ENCODE data around the gene CHN1.

Gene CHN1

GRCh38 chr2:174856447-174856846 lies 148.7 kb downstream of the CHN1 start:
- no peak overlapping the region for H3K9ac ChIP-seq (ENCODE audit: low read length)

GRCh38 chr2:174846941-174847938 lies 157.9 kb downstream of the CHN1 start:
- Histone ChIP-seq H3K27me3 (ENCODE audit: control insufficient read depth, insufficient read depth, low read length) (no peaks in the 10 kb centered on the region), H3K27ac (ENCODE audit: low read length) (no peak overlapping the region), H3K9ac (ENCODE audit: low read length) (peak overlapping the region; percentile 21), H3K36me3 (ENCODE audit: control insufficient read depth, low read depth, low read length) (no peaks in the 10 kb centered on the region), H3K4me1 (ENCODE audit: control insufficient read depth, low read depth, low read length) (peaks cover 50% of the 10 kb centered on the region), H3K4me3 (ENCODE audit: low read length) (peak overlapping the region; percentile 36), H3K9me3 (ENCODE audit: control insufficient read depth, low read depth, low read length) (no peaks in the 10 kb centered on the region)

More at GRCh38 chr2:174856447-174856846, 148.7 kb downstream of the CHN1 start:
- no peak overlapping the region for H3K27ac ChIP-seq (ENCODE audit: low read length)
- peaks cover 19% of the 10 kb centered on the region for H3K4me1 ChIP-seq (ENCODE audit: control insufficient read depth, low read depth, low read length)
- no peak overlapping the region for H3K4me3 ChIP-seq (ENCODE audit: low read length)
- H3K9me3 ChIP-seq (ENCODE audit: control insufficient read depth, low read depth, low read length) = no peaks in the 10 kb centered on the region
- H3K27me3 ChIP-seq (ENCODE audit: control insufficient read depth, insufficient read depth, low read length) = no peaks in the 10 kb centered on the region
- no peaks in the 10 kb centered on the region for H3K36me3 ChIP-seq (ENCODE audit: control insufficient read depth, low read depth, low read length)

GRCh38 chr2:174846218-174846617 lies 159.0 kb downstream of the CHN1 start:
- no peaks in the 10 kb centered on the region for H3K27me3 ChIP-seq (ENCODE audit: control insufficient read depth, insufficient read depth, low read length)
- H3K36me3 ChIP-seq (ENCODE audit: control insufficient read depth, low read depth, low read length) = no peaks in the 10 kb centered on the region
- H3K4me1 ChIP-seq (ENCODE audit: control insufficient read depth, low read depth, low read length) = peaks cover 55% of the 10 kb centered on the region
- H3K9me3 ChIP-seq (ENCODE audit: control insufficient read depth, low read depth, low read length) = no peaks in the 10 kb centered on the region
- no peak overlapping the region for H3K9ac ChIP-seq (ENCODE audit: low read length)
- no peak overlapping the region for H3K27ac ChIP-seq (ENCODE audit: low read length)
- H3K4me3 ChIP-seq (ENCODE audit: low read length) = peak overlapping the region; percentile 26

- H3K4me1 ChIP-seq (ENCODE audit: control insufficient read depth, low read depth, low read length) = peaks cover 44% of the 10 kb centered on the region
- H3K27me3 ChIP-seq (ENCODE audit: control insufficient read depth, insufficient read depth, low read length) = no peaks in the 10 kb centered on the region
- no peak overlapping the region for H3K9ac ChIP-seq (ENCODE audit: low read length)
- no peak overlapping the region for H3K4me3 ChIP-seq (ENCODE audit: low read length)
- H3K27ac ChIP-seq (ENCODE audit: low read length) = no peak overlapping the region
- H3K36me3 ChIP-seq (ENCODE audit: control insufficient read depth, low read depth, low read length) = no peaks in the 10 kb centered on the region
- no peaks in the 10 kb centered on the region for H3K9me3 ChIP-seq (ENCODE audit: control insufficient read depth, low read depth, low read length)
These were observed 160.9 kb downstream of the CHN1 start for GRCh38 chr2:174844295-174844708.

GRCh38 chr2:174842496-174842895 lies 162.7 kb downstream of the CHN1 start:
- Histone ChIP-seq H3K36me3 (ENCODE audit: control insufficient read depth, low read depth, low read length) (no peaks in the 10 kb centered on the region), H3K27ac (ENCODE audit: low read length) (no peak overlapping the region), H3K27me3 (ENCODE audit: control insufficient read depth, insufficient read depth, low read length) (no peaks in the 10 kb centered on the region), H3K9me3 (ENCODE audit: control insufficient read depth, low read depth, low read length) (no peaks in the 10 kb centered on the region), H3K9ac (ENCODE audit: low read length) (no peak overlapping the region), H3K4me1 (ENCODE audit: control insufficient read depth, low read depth, low read length) (peaks cover 34% of the 10 kb centered on the region), H3K4me3 (ENCODE audit: low read length) (no peak overlapping the region)

- peaks cover 32% of the 10 kb centered on the region for H3K4me1 ChIP-seq (ENCODE audit: control insufficient read depth, low read depth, low read length)
- no peak overlapping the region for H3K27ac ChIP-seq (ENCODE audit: low read length)
- H3K9ac ChIP-seq (ENCODE audit: low read length) = no peak overlapping the region
- no peaks in the 10 kb centered on the region for H3K27me3 ChIP-seq (ENCODE audit: control insufficient read depth, insufficient read depth, low read length)
- H3K36me3 ChIP-seq (ENCODE audit: control insufficient read depth, low read depth, low read length) = no peaks in the 10 kb centered on the region
- no peak overlapping the region for H3K4me3 ChIP-seq (ENCODE audit: low read length)
- no peaks in the 10 kb centered on the region for H3K9me3 ChIP-seq (ENCODE audit: control insufficient read depth, low read depth, low read length)
These were observed 163.2 kb downstream of the CHN1 start for GRCh38 chr2:174841936-174842335.

- peaks cover 35% of the 10 kb centered on the region for H3K4me1 ChIP-seq (ENCODE audit: control insufficient read depth, low read depth, low read length)
- H3K9me3 ChIP-seq (ENCODE audit: control insufficient read depth, low read depth, low read length) = no peaks in the 10 kb centered on the region
These were observed 163.8 kb downstream of the CHN1 start for GRCh38 chr2:174841350-174841749.

GRCh38 chr2:174840436-174840835 lies 164.7 kb downstream of the CHN1 start:
- H3K4me1 ChIP-seq (ENCODE audit: control insufficient read depth, low read depth, low read length) = peaks cover 39% of the 10 kb centered on the region
- H3K9ac ChIP-seq (ENCODE audit: low read length) = no peak overlapping the region
- H3K36me3 ChIP-seq (ENCODE audit: control insufficient read depth, low read depth, low read length) = no peaks in the 10 kb centered on the region
- H3K27me3 ChIP-seq (ENCODE audit: control insufficient read depth, insufficient read depth, low read length) = no peaks in the 10 kb centered on the region
- H3K27ac ChIP-seq (ENCODE audit: low read length) = no peak overlapping the region
- no peak overlapping the region for H3K4me3 ChIP-seq (ENCODE audit: low read length)
- no peaks in the 10 kb centered on the region for H3K9me3 ChIP-seq (ENCODE audit: control insufficient read depth, low read depth, low read length)

More at GRCh38 chr2:174841350-174841749, 163.8 kb downstream of the CHN1 start:
- H3K27ac ChIP-seq (ENCODE audit: low read length) = no peak overlapping the region
- no peaks in the 10 kb centered on the region for H3K27me3 ChIP-seq (ENCODE audit: control insufficient read depth, insufficient read depth, low read length)
- no peak overlapping the region for H3K4me3 ChIP-seq (ENCODE audit: low read length)
- no peak overlapping the region for H3K9ac ChIP-seq (ENCODE audit: low read length)
- no peaks in the 10 kb centered on the region for H3K36me3 ChIP-seq (ENCODE audit: control insufficient read depth, low read depth, low read length)

- Histone ChIP-seq H3K9me3 (ENCODE audit: control insufficient read depth, low read depth, low read length) (no peaks in the 10 kb centered on the region), H3K4me3 (ENCODE audit: low read length) (no peak overlapping the region), H3K36me3 (ENCODE audit: control insufficient read depth, low read depth, low read length) (no peaks in the 10 kb centered on the region), H3K27me3 (ENCODE audit: control insufficient read depth, insufficient read depth, low read length) (no peaks in the 10 kb centered on the region), H3K9ac (ENCODE audit: low read length) (no peak overlapping the region), H3K27ac (ENCODE audit: low read length) (no peak overlapping the region), H3K4me1 (ENCODE audit: control insufficient read depth, low read depth, low read length) (peaks cover 40% of the 10 kb centered on the region)
These were observed 165.5 kb downstream of the CHN1 start for GRCh38 chr2:174839662-174840061.

- Histone ChIP-seq H3K27ac (ENCODE audit: low read length) (no peak overlapping the region), H3K9me3 (ENCODE audit: control insufficient read depth, low read depth, low read length) (no peaks in the 10 kb centered on the region), H3K4me1 (ENCODE audit: control insufficient read depth, low read depth, low read length) (peaks cover 29% of the 10 kb centered on the region), H3K27me3 (ENCODE audit: control insufficient read depth, insufficient read depth, low read length) (no peaks in the 10 kb centered on the region), H3K9ac (ENCODE audit: low read length) (no peak overlapping the region), H3K36me3 (ENCODE audit: control insufficient read depth, low read depth, low read length) (no peaks in the 10 kb centered on the region), H3K4me3 (ENCODE audit: low read length) (no peak overlapping the region)
These were observed 168.2 kb downstream of the CHN1 start for GRCh38 chr2:174836995-174837390.

- H3K4me3 ChIP-seq (ENCODE audit: low read length) = no peak overlapping the region
These were observed 168.7 kb downstream of the CHN1 start for GRCh38 chr2:174836377-174836994.

More at GRCh38 chr2:174836377-174836994, 168.7 kb downstream of the CHN1 start:
- Histone ChIP-seq H3K4me1 (ENCODE audit: control insufficient read depth, low read depth, low read length) (peaks cover 26% of the 10 kb centered on the region), H3K36me3 (ENCODE audit: control insufficient read depth, low read depth, low read length) (no peaks in the 10 kb centered on the region), H3K9ac (ENCODE audit: low read length) (no peak overlapping the region), H3K9me3 (ENCODE audit: control insufficient read depth, low read depth, low read length) (no peaks in the 10 kb centered on the region), H3K27me3 (ENCODE audit: control insufficient read depth, insufficient read depth, low read length) (no peaks in the 10 kb centered on the region), H3K27ac (ENCODE audit: low read length) (peak overlapping the region; percentile 18)

Data from iPS-18a (cell line).